ENCODE measurements around the gene CEP164. TPM values are rescaled to one million over a fixed set of nuclear protein-coding genes. Genes with fewer than 3 reads are reported as not detected.

The CEP164 gene
- total and polyA plus RNA-seq, 2 of the 8 experiments (the other 6 are each of a cell fraction or from before 2014, with no cell fraction given): 8.4 to 20.8 TPM

DNA sequence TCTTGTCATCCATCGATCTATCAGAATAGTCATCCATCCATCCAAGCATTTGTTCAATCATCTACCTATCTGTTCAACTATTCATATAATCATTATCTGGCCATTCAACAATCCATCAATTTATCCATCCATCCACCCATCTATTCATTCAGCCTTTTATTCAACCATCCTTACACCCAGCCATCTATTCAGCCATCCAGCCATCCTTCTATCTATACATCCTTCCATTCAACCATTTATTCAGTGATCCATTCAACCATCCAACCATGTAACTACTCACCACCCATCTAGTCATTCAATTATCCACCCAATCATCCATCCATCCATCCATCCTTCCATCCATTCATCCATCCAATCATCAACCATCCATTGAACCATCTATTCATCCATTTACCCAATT, 106.8 kb downstream of the CEP164 start:
- Histone ChIP-seq H3K9me3 (ENCODE audit: insufficient read depth in 2 of 2, low read depth in 1 of 2, low read length in 1 of 2) (no peaks in the 10 kb centered on the region), H3K23me2 (ENCODE audit: low read depth, low read length) (peaks cover 8% of the 10 kb centered on the region), H3K79me1 (ENCODE audit: low read depth, low read length) (no peaks in the 10 kb centered on the region), H3K56ac (replicated peaks; ENCODE audit: insufficient read length, low read depth, low read length) (peak overlapping the region; percentile 20), H2BK15ac (ENCODE audit: low read length) (no peak overlapping the region), H4K91ac (replicated peaks; ENCODE audit: insufficient read length, low read length) (no peak overlapping the region), H4K5ac (ENCODE audit: insufficient read length, low read depth, low read length) (no peak overlapping the region), H3K27me3 (replicated peaks in 1 of 4; ENCODE audit: control insufficient read depth in 3 of 4, extremely low read depth in 1 of 4, insufficient read depth in 3 of 4, low read length in 3 of 4) (no peaks in the 10 kb centered on the region), H3K36me3 (ENCODE audit: control insufficient read depth in 2 of 4, insufficient read depth in 4 of 4, low read length in 3 of 4) (no peaks in the 10 kb centered on the region), H3K4me2 (ENCODE audit: insufficient read depth in 1 of 2, low read depth in 2 of 2, low read length in 2 of 2) (no peak overlapping the region), H4K20me1 (replicated peaks in 1 of 2; ENCODE audit: control insufficient read depth in 1 of 2, insufficient read depth in 2 of 2, low read length in 2 of 2) (no peaks in the 10 kb centered on the region), H2AK5ac (ENCODE audit: low read depth, low read length) (no peak overlapping the region), H2AFZ (ENCODE audit: low read length) (no peak overlapping the region), H3K9ac (replicated peaks in 1 of 4; ENCODE audit: extremely low read depth in 1 of 4, low read depth in 3 of 4, low read length in 3 of 4) (no peak overlapping the region), H3K4me1 (replicated peaks in 1 of 4; ENCODE audit: control insufficient read depth in 3 of 4, insufficient read depth in 4 of 4, low read length in 3 of 4) (peaks cover 0 to 15% (median 4%) of the 10 kb centered on the region in 4 experiments; a peak in 4 of 7 replicates), H4K8ac (ENCODE audit: extremely low read depth, insufficient read depth, low read length) (no peak overlapping the region), H2BK5ac (ENCODE audit: low read depth, low read length) (no peak overlapping the region), H2BK20ac (ENCODE audit: low read length) (no peak overlapping the region), H3K4me3 (ENCODE audit: extremely low read depth in 1 of 4, insufficient read depth in 2 of 4, low read depth in 3 of 4, low read length in 4 of 4) (no peak overlapping the region), H3K18ac (ENCODE audit: extremely low read depth, low read length) (no peak overlapping the region), H3K23ac (ENCODE audit: insufficient read length) (no peak overlapping the region), H3K4ac (replicated peaks; ENCODE audit: insufficient read length, low read depth, low read length) (no peak overlapping the region), H3K14ac (ENCODE audit: insufficient read length) (no peak overlapping the region), H2BK12ac (ENCODE audit: low read depth, low read length) (no peak overlapping the region), H3K27ac (ENCODE audit: low read depth, low read length) (no peak overlapping the region), H2BK120ac (replicated peaks; ENCODE audit: low read depth, low read length) (no peak overlapping the region), H3K79me2 (ENCODE audit: control insufficient read depth in 1 of 2, insufficient read depth in 2 of 2, low read length in 2 of 2) (no peaks in the 10 kb centered on the region)
- POLR2A ChIA-PET (ENCODE audit: partially characterized antibody): no interaction called here
- 80 to 100% methylated on average over 1 of the region's 1 CpG for WGBS, 2 experiments (ENCODE audit: extremely low coverage in 1 of 2, insufficient coverage in 1 of 2, insufficient read length in 1 of 2, insufficient replicate concordance in 2 of 2, low coverage in 1 of 2, low lambda C conversion rate in 2 of 2, missing lambda C conversion rate in 1 of 2)
- CTCF ChIA-PET (ENCODE audit: partially characterized antibody): no interaction called here
- DNase-seq (ENCODE audit: low read depth in 1 of 2, low spot score in 2 of 2) (no peak), FAIRE-seq (no peak)
- TF ChIP-seq HDAC6 (IDR thresholded peaks at IDR 0.05; ENCODE audit: low read depth, low read length) (no peak), SIRT6 (IDR thresholded peaks at IDR 0.05; ENCODE audit: low read length) (no peak), EGR1 (IDR thresholded peaks at IDR 0.05; ENCODE audit: borderline replicate concordance, low read depth, low read length) (no peak), TAF7 (optimal IDR thresholded peaks at IDR 0.05; ENCODE audit: borderline replicate concordance, low read depth, low read length) (no peak), KDM4A (IDR thresholded peaks at IDR 0.05; ENCODE audit: low read depth, low read length, severe bottlenecking) (no peak), GTF2F1 (IDR thresholded peaks at IDR 0.05; ENCODE audit: borderline replicate concordance, low read depth, low read length) (no peak), EZH2 (IDR thresholded peaks at IDR 0.05; ENCODE audit: low read depth, low read length, severe bottlenecking) (no peak), NANOG (IDR thresholded peaks at IDR 0.05; ENCODE audit: insufficient read depth, low read depth, low read length, poor library complexity, severe bottlenecking) (no peak), BACH1 (IDR thresholded peaks at IDR 0.05; ENCODE audit: low read length) (no peak), RFX5 (IDR thresholded peaks at IDR 0.05; ENCODE audit: borderline replicate concordance, low read depth, low read length) (no peak), POLR2A (IDR thresholded peaks at IDR 0.05; ENCODE audit: control extremely low read depth in 1 of 2, low read depth in 2 of 2, low read length in 2 of 2) (no peak), SP1 (IDR thresholded peaks at IDR 0.05; ENCODE audit: low read depth, low read length) (no peak), RBBP5 (IDR thresholded peaks at IDR 0.05; ENCODE audit: borderline replicate concordance, low read depth, low read length) (no peak), CTBP2 (IDR thresholded peaks at IDR 0.05; ENCODE audit: borderline replicate concordance, insufficient read depth, insufficient read length, low read length) (no peak)
- TF ChIP-seq, protein P1, sequence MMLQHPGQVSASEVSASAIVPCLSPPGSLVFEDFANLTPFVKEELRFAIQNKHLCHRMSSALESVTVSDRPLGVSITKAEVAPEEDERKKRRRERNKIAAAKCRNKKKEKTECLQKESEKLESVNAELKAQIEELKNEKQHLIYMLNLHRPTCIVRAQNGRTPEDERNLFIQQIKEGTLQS (IDR thresholded peaks at IDR 0.05; ENCODE audit: insufficient read depth, low read depth, low read length): no peak
